GM19240 (cell line): ENCODE measurements around the gene FAM200A.
"Not testable (repeated sequence)": the region's sequence is repeated elsewhere in the genome, so short reads cannot be mapped to it uniquely, and the experiment has no call there.

Source experiments
- DNase-seq: peaks from one replicate; pipeline ENCODE4 v3.0.0; 2011; ENCODE audit warnings: low spot score; ENCODE audit not compliant: insufficient read length

The FAM200A gene

DNA sequence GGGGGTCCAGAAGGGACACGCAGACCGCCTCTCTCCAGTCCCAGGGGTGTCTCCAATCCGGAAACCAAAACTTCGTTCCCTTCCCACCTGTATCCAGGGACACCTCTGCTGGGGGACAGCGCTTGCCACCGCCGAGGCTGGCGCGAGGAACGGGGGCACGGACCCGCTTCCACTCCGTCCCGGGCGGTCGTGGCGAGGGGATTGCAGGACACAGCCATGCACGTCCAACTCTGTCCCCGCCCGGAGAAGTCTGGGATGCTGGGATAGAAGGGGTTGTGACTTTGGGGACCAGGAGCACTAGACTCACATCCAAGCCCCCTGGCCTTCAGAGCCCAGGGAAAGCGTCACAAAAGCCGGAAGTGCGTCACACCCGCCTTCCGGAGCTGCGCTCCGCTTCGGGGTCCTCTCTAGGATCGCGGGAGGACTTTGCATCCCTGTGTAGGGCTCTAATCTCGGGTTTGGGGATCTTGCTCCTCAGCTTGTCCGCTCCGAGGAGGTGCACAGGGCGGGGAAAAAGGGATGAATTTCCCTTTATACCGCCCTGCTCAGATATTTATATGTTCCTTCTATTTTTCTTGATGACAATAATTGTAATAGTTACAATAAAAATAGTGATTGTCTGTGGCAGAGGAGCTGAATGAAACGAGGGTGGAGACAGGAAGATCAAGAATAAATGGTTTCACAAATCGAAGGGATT is at the start of gene FAM200A:
Gene FAM200A, minus strand, starts transcription at position 348 of the 697 bp plus-strand sequence. CDS start 3,707 bp downstream, outside the sequence.
- peak; percentile 89 for DNase-seq

GRCh38 chr7:99599836-99600235 is 47.9 kb upstream of the FAM200A start:
- no peak for DNase-seq

- DNase-seq: no peak
These were observed 46.0 kb upstream of the FAM200A start, which contains the start of gene TMEM225B for GRCh38 chr7:99597762-99598501. Gene TMEM225B (plus strand): TSS chr7:99598267. CDS start chr7:99604389, 6,122 bp downstream.

GRCh38 chr7:99596408-99596955 is 44.6 kb upstream of the FAM200A start:
- no peak for DNase-seq

DNA sequence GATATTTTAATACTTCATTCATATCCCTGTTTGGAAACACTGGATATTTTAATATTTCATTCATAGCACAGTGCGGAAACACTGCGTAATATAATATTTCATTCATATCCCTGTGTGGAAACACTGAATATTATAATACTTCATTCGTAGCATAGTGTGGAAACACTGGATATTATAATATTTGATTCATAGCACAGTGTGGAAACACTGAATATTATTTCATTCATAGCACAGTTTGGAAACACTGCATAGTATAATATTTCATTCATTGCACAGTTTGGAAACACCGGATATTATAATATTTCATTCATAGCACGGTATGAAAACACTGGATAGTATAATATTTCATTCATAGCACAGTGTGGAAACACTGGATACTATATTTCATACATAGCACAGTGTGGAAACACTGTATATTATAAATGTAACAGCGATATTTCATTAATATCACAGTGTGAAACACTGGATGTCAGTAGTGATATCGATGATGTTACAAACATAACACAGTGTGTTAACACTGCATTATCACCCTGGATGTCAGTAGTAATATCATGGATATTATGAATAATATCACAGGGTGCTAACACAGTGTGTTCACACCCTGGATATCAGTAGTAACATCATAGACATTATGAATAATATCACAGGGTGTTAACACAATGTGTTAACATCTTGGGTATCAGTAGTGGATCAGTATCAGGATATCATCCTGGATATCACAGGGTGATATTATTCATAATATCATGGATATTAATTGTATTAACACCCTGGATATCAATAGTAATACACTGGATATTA is 43.2 kb upstream of the FAM200A start:
- no peak for DNase-seq

GRCh38 chr7:99588868-99589267 is 37.0 kb upstream of the FAM200A start:
- DNase-seq: no peak

DNA sequence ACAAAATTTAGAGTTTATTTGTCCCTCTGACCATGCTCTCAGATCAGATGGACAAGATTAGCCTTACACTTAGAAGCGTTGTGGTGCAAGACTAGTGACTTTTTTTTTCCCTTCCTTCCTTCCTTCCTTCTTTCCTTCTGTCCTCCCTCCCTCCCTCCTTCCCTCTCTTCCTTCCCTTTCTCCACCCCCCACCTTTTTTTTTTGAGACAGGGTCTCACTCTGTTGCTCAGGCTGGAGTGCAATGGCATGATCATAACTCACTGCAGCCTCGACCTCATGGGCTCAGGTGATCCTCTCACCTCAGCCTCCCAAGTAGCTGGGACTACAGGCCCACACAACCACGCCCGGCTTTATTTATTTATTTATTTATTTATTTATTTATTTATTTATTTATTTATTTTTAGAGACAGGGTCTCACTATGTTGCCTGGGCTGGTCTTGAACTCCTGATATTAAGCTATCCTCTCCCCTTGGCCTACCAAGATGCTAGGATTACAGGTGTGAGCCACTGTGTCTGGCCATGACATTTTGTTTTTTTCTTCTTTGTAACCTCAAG is 28.9 kb upstream of the FAM200A start:
- DNase-seq: not testable (repeated sequence)

DNA sequence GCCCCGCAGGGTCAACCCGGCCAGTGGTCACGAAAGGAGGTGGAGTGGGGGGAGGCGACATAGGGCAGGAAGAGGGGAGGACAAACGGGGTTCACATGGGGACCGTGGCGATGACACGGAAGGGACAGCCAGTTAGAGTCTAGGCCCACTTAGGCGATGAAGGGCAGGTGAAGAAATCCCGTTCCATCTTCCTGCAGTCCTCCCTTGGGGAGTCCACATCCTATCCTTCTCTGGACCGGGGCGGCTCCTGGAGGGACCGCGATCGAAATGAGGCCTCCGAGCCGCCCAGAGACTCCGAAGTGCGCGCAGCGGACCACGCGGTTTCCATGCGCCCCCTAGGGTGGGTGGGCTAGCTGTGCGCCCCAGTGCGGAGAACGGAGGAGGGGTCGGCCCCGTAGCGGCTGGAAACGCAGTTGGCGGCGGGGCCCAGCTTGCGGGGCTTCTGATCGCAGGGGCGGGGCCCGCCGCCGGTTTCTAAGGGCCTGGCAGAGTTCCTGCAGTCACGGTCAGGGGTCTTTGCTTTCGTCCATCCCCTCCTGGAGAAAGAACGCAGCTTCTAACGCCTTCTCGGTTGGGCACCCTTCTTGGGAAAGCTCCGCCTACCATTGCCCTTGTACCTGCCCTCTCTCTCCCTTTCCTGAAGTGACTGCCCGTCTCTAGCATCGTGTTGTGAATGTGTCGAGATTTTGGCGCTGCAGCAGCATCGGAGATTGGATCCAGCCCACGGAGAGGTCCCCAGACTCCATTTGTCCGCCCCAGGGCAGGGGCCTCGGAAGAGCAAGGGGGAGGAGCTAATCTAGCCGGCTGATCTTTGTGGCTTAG is 28.3 kb upstream of the FAM200A start:
- no peak for DNase-seq

- no peak for DNase-seq
These were observed 27.5 kb upstream of the FAM200A start for GRCh38 chr7:99579281-99579955.

GRCh38 chr7:99576251-99576650 is 24.3 kb upstream of the FAM200A start:
- DNase-seq: no peak

DNA sequence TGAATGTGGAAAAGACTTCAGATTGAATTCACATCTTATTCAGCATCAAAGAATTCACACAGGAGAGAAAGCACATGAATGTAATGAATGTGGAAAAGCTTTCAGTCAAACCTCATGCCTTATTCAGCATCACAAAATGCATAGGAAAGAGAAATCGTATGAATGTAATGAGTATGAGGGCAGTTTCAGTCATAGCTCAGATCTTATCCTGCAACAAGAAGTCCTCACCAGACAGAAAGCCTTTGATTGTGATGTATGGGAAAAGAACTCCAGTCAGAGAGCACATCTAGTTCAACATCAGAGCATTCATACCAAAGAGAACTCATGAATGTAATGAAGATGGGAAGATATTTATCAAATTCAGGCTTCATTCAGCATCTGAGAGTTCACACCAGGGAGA is 21.3 kb upstream of the FAM200A start:
- DNase-seq: no peak

GRCh38 chr7:99571768-99572167 is 19.9 kb upstream of the FAM200A start:
- DNase-seq: no peak

DNA sequence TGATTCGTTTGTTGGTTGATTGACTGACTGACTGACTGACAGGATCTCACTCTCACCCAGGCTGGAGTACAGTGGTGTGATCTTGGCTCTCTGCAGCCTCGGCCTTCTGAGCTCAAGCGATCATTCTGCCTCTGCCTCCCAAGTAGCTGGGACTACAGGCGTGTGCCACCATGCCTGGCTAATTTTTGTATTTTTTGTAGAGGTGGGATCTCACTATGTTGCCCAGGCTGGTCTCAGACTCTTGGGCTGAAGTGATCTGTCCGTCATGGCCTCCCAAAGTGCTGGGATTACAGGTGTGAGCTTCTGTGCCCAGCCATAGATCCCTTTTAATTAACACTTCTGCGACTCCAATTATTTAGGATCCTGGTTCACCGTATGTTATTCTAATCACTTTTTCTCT is 16.9 kb upstream of the FAM200A start:
- not testable (repeated sequence) for DNase-seq

DNA sequence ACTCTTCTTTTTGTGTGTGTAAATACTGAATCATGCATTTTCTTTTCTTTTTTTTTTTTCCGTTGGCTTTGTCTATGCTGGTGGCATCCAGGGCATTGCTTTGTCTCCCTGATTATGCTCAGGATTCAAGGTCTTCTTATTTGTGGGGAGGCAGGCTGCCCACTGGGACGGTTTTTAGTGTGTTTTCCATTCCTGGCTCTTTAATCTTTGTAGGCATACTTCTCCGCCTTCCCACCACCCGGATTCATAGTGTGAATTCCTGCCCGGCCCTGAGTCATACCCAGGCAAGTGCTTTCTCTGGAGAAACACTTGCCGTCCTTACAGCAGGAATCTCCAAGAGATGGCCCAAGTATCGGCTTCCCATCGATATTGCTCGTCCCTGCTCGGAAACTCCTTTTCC is 11.7 kb upstream of the FAM200A start:
- DNase-seq: no peak

- DNase-seq: no peak
These were observed 10.9 kb upstream of the FAM200A start for GRCh38 chr7:99562832-99563231.

- DNase-seq: no peak
These were observed 10.3 kb upstream of the FAM200A start for GRCh38 chr7:99562114-99562784.

DNA sequence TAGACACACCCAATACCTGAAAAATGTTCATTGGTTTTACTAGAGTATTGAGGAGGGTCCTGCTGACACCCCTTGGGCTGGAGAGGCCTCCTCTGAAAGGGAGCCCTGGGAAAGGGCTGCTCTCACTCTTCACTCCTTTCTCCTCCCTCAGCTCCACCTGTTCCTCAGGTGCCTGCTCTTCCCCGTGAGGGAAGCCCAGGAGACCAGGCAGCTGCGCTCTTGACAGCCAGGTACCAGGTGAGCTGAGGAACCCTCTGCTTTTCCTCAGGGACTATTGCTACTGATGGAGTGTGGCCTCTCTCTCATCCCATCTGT is 9.8 kb upstream of the FAM200A start:
- DNase-seq: no peak

GRCh38 chr7:99560834-99561736 is 9.2 kb upstream of the FAM200A start:
- DNase-seq: no peak
